ENCODE measurements around the gene TPCN2.

DNA sequence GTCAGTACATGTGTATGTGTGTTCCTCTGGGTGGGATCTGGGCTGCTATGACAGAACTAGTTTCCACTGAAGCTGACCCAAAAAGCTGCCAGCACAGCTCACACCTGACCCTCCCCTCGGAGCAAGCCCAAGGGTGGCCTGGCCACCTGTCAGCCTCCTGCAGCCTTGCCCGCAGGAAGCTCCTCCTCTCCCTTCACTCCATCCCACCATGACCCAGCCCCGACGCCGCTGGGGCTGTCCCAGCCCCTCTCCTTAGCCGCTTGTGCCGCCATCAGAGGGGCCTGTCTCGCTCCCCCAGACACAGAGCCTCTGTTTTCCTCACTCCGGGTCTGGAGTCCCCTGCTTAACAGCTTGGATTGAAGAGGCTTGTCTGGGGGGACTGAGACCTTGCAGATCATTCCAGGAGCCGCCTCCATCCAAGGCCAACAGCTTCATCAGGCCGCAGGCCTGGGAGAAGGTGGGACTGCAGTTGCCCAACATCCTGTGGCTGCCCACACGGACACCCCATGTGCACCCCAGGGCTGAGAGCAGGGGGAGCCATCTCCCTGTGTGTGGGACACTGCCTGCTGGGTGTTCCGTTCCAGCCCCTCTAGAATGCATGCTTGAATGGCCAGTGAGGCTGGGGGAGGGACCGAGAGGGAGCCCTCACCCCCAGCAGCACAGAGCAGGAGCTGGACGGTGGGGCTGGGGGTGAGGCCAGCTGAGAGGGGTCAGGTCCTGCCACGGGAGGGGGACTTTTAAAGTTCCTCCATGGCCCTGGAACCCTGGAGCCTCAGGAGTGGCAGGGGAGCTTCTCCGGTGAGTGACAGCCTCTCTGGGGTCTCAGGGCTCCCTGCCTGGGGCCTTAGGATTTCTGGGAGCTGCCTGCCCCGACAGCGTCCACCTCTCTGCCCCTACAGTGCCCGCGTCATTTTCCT lies 36.4 kb upstream of the TPCN2 start:
- TF ChIP-seq, protein P1, sequence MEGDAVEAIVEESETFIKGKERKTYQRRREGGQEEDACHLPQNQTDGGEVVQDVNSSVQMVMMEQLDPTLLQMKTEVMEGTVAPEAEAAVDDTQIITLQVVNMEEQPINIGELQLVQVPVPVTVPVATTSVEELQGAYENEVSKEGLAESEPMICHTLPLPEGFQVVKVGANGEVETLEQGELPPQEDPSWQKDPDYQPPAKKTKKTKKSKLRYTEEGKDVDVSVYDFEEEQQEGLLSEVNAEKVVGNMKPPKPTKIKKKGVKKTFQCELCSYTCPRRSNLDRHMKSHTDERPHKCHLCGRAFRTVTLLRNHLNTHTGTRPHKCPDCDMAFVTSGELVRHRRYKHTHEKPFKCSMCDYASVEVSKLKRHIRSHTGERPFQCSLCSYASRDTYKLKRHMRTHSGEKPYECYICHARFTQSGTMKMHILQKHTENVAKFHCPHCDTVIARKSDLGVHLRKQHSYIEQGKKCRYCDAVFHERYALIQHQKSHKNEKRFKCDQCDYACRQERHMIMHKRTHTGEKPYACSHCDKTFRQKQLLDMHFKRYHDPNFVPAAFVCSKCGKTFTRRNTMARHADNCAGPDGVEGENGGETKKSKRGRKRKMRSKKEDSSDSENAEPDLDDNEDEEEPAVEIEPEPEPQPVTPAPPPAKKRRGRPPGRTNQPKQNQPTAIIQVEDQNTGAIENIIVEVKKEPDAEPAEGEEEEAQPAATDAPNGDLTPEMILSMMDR (IDR thresholded peaks at IDR 0.05), result no peak
- TF ChIP-seq POLR2A (IDR thresholded peaks at IDR 0.05), result no peak
